ENCODE results near the gene THSD4.

DNA sequence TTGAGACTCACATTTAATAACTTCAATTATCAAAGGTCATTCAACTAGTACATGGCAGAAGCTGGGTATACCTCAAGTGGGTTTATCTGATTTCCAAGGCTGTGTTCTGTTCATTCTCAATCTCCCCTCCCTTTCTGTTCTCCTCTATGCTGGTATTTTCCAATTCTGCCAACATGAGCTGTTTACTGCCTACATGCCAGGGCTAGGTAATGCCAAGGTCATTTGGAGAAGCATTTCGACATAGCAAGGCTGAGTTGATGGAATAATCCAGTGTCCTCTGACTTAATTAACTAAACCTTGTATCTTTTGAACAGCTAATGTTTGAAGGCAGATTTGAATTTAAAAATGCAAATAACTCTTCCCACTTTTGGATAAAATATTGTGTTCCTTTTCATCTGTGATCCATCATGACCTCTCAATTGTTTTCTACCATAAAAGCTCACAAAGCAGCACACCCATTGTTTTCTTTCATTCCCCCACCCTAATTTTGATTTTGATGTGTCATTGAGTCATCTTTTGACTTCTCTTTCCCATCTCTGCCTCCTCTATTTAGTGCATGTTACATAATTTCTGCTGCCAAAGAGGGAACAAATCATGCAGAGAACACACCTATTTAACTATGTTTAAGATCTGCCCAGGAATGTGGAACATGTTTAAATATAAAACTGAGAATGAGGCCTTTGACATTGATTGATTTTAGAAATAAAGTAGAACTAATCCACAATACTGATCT is 386.2 kb downstream of the THSD4 start:
- TF ChIP-seq POLR2AphosphoS5 (IDR thresholded peaks at IDR 0.05; ENCODE audit: low read depth, low read length) (no peak), TAF1 (IDR thresholded peaks at IDR 0.05; ENCODE audit: borderline replicate concordance, low read depth, low read length) (no peak)
